ENCODE data around the gene PPP3CA.
"Not testable (repeated sequence)": the region's sequence is repeated elsewhere in the genome, so short reads cannot be mapped to it uniquely, and the experiment has no call there.

Gene PPP3CA

GRCh38 chr4:101098666-101099400 lies 248.5 kb downstream of the PPP3CA start:
- intact Hi-C loops (cut with DNase I): no loop called here
- no peak for DNase-seq

GRCh38 chr4:101092609-101093008 lies 254.7 kb downstream of the PPP3CA start:
- intact Hi-C loops (cut with DNase I); DNase-seq: not testable (repeated sequence)

GRCh38 chr4:101089168-101089567 lies 258.2 kb downstream of the PPP3CA start:
- intact Hi-C loops (cut with DNase I): no loop called here
- no peak for DNase-seq

GRCh38 chr4:101086801-101087586 lies 260.3 kb downstream of the PPP3CA start:
- intact Hi-C loops (cut with DNase I): no loop called here
- DNase-seq: no peak

- DNase-seq: no peak
- intact Hi-C loops (cut with DNase I): no loop called here
Observed at GRCh38 chr4:101083131-101083530, 264.2 kb downstream of the PPP3CA start.

- intact Hi-C loops (cut with DNase I): no loop called here
- DNase-seq: no peak
Observed at GRCh38 chr4:101081695-101082369, 265.5 kb downstream of the PPP3CA start.

GRCh38 chr4:101081166-101081565 lies 266.2 kb downstream of the PPP3CA start:
- intact Hi-C loops (cut with DNase I): no loop called here
- DNase-seq: no peak

- intact Hi-C loops (cut with DNase I): no loop called here
- no peak for DNase-seq
Observed at GRCh38 chr4:101078950-101079349, 268.4 kb downstream of the PPP3CA start.

GRCh38 chr4:101076032-101076431 lies 271.3 kb downstream of the PPP3CA start:
- no peak for DNase-seq
- intact Hi-C loops (cut with DNase I): no loop called here

- no peak for DNase-seq
- intact Hi-C loops (cut with DNase I): no loop called here
Observed at GRCh38 chr4:101075536-101075935, 271.8 kb downstream of the PPP3CA start.

- no peak for DNase-seq
Observed at GRCh38 chr4:101074326-101074725, 273.0 kb downstream of the PPP3CA start.

GRCh38 chr4:101071241-101071640 lies 276.1 kb downstream of the PPP3CA start:
- intact Hi-C loops (cut with DNase I): no loop called here

More at GRCh38 chr4:101074326-101074725, 273.0 kb downstream of the PPP3CA start:
- intact Hi-C loops (cut with DNase I): no loop called here

GRCh38 chr4:101068115-101068514 lies 279.2 kb downstream of the PPP3CA start:
- DNase-seq: no peak
- intact Hi-C loops (cut with DNase I): no loop called here

More at GRCh38 chr4:101071241-101071640, 276.1 kb downstream of the PPP3CA start:
- DNase-seq: no peak

GRCh38 chr4:101067383-101067782 lies 279.9 kb downstream of the PPP3CA start:
- no peak for DNase-seq
- intact Hi-C loops (cut with DNase I): no loop called here

- peak; percentile 28 to 86 (median 66) for DNase-seq
- intact Hi-C loops (cut with DNase I): no loop called here
Observed at GRCh38 chr4:101066626-101067170, 280.6 kb downstream of the PPP3CA start.

GRCh38 chr4:101065935-101066485 lies 281.3 kb downstream of the PPP3CA start:
- DNase-seq: no peak
- intact Hi-C loops (cut with DNase I): no loop called here

- intact Hi-C loops (cut with DNase I): no loop called here
- no peak for DNase-seq
Observed at GRCh38 chr4:101065346-101065745, 282.0 kb downstream of the PPP3CA start.

- DNase-seq: no peak
- intact Hi-C loops (cut with DNase I): no loop called here
Observed at GRCh38 chr4:101064541-101065180, 282.7 kb downstream of the PPP3CA start.

- intact Hi-C loops (cut with DNase I): no loop called here
- DNase-seq: no peak
Observed at GRCh38 chr4:101055392-101055791, 291.9 kb downstream of the PPP3CA start.

Data from head of caudate nucleus (tissue), 42 donors.